Measurements from ENCODE around the gene PARD3B.

PARD3B gene

DNA sequence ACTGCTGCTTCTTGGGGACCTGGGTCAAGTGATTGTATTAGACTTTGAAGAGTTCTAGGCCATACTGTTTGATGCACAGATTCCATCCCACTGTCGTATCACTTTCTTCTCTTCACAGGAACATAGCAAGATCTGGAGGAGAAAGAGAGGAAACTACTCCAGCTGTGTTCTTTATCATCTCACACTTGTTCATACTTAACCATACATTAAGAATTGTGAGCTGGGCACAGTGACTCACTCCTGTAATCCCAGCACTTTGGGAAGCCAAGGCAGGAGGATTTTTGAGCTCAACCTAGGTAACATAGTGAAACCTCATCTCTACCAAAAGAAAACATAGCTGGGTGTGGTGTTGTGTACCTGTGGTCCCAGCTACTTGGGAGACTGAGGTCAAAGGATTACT, 111.7 kb downstream of the PARD3B start:
- no peak for DNase-seq (ENCODE audit: extremely low read depth, insufficient read length)
- Histone ChIP-seq H3K36me3 (ENCODE audit: control insufficient read depth, insufficient read depth, low read length) (no peaks in the 10 kb centered on the region), H3K27me3 (replicated peaks; ENCODE audit: control insufficient read depth, insufficient read depth, low read length) (no peaks in the 10 kb centered on the region), H3K4me3 (replicated peaks; ENCODE audit: low read depth, low read length) (no peak overlapping the region)
- TF ChIP-seq, protein P1, sequence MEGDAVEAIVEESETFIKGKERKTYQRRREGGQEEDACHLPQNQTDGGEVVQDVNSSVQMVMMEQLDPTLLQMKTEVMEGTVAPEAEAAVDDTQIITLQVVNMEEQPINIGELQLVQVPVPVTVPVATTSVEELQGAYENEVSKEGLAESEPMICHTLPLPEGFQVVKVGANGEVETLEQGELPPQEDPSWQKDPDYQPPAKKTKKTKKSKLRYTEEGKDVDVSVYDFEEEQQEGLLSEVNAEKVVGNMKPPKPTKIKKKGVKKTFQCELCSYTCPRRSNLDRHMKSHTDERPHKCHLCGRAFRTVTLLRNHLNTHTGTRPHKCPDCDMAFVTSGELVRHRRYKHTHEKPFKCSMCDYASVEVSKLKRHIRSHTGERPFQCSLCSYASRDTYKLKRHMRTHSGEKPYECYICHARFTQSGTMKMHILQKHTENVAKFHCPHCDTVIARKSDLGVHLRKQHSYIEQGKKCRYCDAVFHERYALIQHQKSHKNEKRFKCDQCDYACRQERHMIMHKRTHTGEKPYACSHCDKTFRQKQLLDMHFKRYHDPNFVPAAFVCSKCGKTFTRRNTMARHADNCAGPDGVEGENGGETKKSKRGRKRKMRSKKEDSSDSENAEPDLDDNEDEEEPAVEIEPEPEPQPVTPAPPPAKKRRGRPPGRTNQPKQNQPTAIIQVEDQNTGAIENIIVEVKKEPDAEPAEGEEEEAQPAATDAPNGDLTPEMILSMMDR (IDR thresholded peaks at IDR 0.05; ENCODE audit: insufficient read depth, low read length, poor library complexity, severe bottlenecking), result no peak

DNA sequence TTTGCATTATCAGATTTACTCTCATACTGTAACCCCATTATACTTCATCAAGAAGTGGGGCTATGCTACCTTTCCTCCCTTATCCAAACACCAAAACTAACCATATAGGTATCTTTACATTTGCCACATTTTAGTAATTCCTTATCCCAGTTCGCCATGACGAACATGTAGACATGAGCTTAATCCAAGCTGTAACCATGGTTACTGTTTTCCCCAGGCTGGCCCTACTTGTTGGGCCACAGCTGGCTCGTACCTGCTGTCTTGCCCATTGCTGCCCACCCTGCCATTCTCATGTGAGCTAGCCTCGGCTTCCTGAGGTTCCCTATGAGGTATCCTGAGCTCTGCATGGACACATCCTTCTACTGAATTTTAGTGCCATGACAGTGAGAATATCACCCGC, 117.7 kb downstream of the PARD3B start:
- Histone ChIP-seq H3K36me3 (ENCODE audit: control insufficient read depth, insufficient read depth, low read length) (no peaks in the 10 kb centered on the region), H3K27me3 (replicated peaks; ENCODE audit: control insufficient read depth, insufficient read depth, low read length) (no peaks in the 10 kb centered on the region), H3K4me3 (replicated peaks; ENCODE audit: low read depth, low read length) (no peak overlapping the region)
- TF ChIP-seq, protein P1 (IDR thresholded peaks at IDR 0.05; ENCODE audit: insufficient read depth, low read length, poor library complexity, severe bottlenecking), result no peak
- DNase-seq (ENCODE audit: extremely low read depth, insufficient read length), result no peak

DNA sequence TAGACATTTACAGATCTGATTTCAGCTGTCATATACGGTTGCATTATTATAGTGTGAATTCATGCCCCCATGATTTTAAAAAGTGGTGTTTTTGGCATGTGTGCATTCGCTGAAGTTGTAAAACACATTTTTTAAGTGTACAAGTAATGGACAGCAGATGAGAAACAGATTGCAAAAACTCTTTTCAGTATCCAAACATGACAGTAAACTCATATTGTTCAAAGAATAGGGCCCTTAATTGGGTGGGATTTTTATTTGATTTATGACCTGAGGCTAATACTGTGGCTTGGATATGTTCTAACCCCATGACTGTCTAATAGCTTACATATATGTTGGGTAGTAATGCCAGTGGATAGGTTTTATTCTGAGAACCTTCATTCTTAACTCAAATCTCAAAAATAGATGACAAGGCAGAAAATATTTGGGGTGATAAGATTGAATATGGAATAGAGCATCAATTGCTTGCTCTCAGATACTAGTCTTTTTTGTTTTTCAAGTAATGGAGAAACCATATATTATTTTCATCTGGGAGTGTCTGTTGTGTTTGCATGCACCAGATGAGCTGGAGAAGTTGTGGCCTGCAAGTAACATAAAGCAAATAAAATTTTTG, 118.6 kb downstream of the PARD3B start:
- no peak overlapping the region for H3K4me3 ChIP-seq (replicated peaks; ENCODE audit: low read depth, low read length)
- TF ChIP-seq, protein P1 (IDR thresholded peaks at IDR 0.05; ENCODE audit: insufficient read depth, low read length, poor library complexity, severe bottlenecking), result no peak
- no peaks in the 10 kb centered on the region for H3K27me3 ChIP-seq (replicated peaks; ENCODE audit: control insufficient read depth, insufficient read depth, low read length)
- no peaks in the 10 kb centered on the region for H3K36me3 ChIP-seq (ENCODE audit: control insufficient read depth, insufficient read depth, low read length)
- DNase-seq (ENCODE audit: extremely low read depth, insufficient read length), result no peak

DNA sequence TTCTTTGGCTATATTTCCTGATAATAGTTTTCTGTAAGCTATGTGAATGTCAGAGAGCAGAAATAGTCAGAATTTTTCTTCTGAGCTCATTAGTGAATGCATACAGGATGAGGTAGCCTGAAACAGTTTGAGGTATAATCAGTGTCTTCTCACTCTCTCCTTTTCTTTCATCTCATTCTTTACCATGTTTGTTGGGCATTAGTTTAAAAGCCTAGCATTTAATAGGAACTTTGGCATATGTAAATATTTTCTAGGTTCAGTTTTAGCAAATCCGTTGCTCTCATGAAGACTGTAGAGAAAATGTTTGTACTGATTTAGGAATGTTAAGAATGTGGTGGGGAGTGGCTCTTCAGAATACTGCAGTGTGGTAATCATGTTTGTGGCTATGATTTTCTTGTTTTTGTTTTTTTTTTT, 119.4 kb downstream of the PARD3B start:
- no peak overlapping the region for H3K4me3 ChIP-seq (replicated peaks; ENCODE audit: low read depth, low read length)
- TF ChIP-seq, protein P1 (IDR thresholded peaks at IDR 0.05; ENCODE audit: insufficient read depth, low read length, poor library complexity, severe bottlenecking), result no peak
- no peak for DNase-seq (ENCODE audit: extremely low read depth, insufficient read length)
- no peaks in the 10 kb centered on the region for H3K27me3 ChIP-seq (replicated peaks; ENCODE audit: control insufficient read depth, insufficient read depth, low read length)
- no peaks in the 10 kb centered on the region for H3K36me3 ChIP-seq (ENCODE audit: control insufficient read depth, insufficient read depth, low read length)

DNA sequence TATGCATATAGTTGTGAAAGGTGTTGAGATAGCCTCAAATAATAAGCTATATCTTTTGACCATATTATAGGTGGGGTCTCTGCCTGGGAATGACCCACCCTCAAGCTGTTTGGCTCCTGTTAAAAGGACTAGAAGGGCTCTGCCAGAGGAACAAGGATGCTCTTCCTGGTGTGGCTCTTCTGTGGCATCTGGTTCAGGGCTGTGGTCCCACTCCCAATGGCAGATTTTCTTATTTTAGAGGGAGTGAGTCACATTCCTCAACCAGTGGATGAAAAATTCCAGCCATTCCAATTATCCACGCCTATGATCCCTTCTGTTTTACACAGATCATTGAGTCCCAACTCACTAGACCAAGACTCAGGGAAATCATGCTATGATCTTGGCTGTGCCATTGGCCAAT, 119.9 kb downstream of the PARD3B start:
- no peak overlapping the region for H3K4me3 ChIP-seq (replicated peaks; ENCODE audit: low read depth, low read length)
- H3K36me3 ChIP-seq (ENCODE audit: control insufficient read depth, insufficient read depth, low read length), result no peaks in the 10 kb centered on the region
- H3K27me3 ChIP-seq (replicated peaks; ENCODE audit: control insufficient read depth, insufficient read depth, low read length), result no peaks in the 10 kb centered on the region
- DNase-seq (ENCODE audit: extremely low read depth, insufficient read length), result no peak
- TF ChIP-seq, protein P1 (IDR thresholded peaks at IDR 0.05; ENCODE audit: insufficient read depth, low read length, poor library complexity, severe bottlenecking), result no peak

DNA sequence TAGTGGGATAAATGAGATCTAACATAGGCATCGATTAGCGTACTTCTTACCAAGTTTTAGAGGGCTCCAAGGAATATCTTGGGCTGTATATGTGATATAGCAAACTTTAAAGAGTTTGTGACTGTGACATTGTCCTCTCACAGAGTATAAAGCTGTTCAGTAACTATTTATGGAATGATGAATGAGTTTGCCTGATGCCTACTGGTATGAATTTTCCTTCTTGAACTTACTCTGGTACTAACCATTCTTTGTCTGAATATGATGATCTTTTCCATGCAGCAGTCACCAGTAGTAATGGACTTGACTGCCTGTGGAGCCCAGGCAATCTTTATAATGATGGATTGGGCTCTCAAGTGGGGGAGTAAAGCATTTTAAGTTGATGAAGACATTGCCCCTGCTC, 120.5 kb downstream of the PARD3B start:
- no peak for DNase-seq (ENCODE audit: extremely low read depth, insufficient read length)
- Histone ChIP-seq H3K4me3 (replicated peaks; ENCODE audit: low read depth, low read length) (no peak overlapping the region), H3K36me3 (ENCODE audit: control insufficient read depth, insufficient read depth, low read length) (no peaks in the 10 kb centered on the region), H3K27me3 (replicated peaks; ENCODE audit: control insufficient read depth, insufficient read depth, low read length) (no peaks in the 10 kb centered on the region)
- TF ChIP-seq, protein P1 (IDR thresholded peaks at IDR 0.05; ENCODE audit: insufficient read depth, low read length, poor library complexity, severe bottlenecking), result no peak
